Dendritic cell treated with granulocyte-macrophage colony-stimulating factor and Interleukin-4, amounts not matched to agents 40 ng/mL and 50 ng/mL, for 4 days (primary cell): ENCODE data around the gene HNF1A.

Experiments
- H3K27ac Mint-ChIP-seq: one replicate; pipeline ENCODE4 v1.8.0; 2022; ENCODE audit warnings: mild to moderate bottlenecking, mixed read lengths
- H3K27me3 Mint-ChIP-seq: one replicate; pipeline ENCODE4 v1.8.0; 2022; ENCODE audit warnings: mild to moderate bottlenecking, mixed read lengths
- H3K36me3 Mint-ChIP-seq: one replicate; pipeline ENCODE4 v1.8.0; 2022; ENCODE audit warnings: low read depth, mixed read lengths
- H3K4me1 Mint-ChIP-seq: one replicate; pipeline ENCODE4 v1.8.0; 2022; ENCODE audit warnings: low read depth, mixed read lengths
- H3K4me3 Mint-ChIP-seq: one replicate; pipeline ENCODE4 v1.8.0; 2022; ENCODE audit warnings: mild to moderate bottlenecking, moderate library complexity, mixed read lengths
- H3K9me3 Mint-ChIP-seq: one replicate; pipeline ENCODE4 v1.8.0; 2022; ENCODE audit warnings: mixed read lengths
- intact Hi-C: fragments of 100-400 bp; cut with micrococcal nuclease; formaldehyde crosslinking; loops from one replicate; pipeline ENCODE4 v1.15.0; 2022

The HNF1A gene

DNA sequence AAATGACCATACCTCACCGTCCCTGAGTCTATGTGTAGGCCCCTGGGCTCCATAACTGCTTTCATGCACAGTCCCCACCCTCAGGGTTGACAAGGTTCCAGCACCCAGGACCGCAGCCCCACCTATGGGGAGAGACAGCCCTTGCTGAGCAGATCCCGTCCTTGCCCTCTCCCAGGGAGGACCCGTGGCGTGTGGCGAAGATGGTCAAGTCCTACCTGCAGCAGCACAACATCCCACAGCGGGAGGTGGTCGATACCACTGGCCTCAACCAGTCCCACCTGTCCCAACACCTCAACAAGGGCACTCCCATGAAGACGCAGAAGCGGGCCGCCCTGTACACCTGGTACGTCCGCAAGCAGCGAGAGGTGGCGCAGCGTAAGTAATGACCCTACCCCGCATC lies 10.3 kb downstream of the HNF1A start:
- Mint-ChIP-seq H3K27me3 (peaks cover 2% of the 10 kb centered on the region), H3K4me1 (no peaks in the 10 kb centered on the region)

DNA sequence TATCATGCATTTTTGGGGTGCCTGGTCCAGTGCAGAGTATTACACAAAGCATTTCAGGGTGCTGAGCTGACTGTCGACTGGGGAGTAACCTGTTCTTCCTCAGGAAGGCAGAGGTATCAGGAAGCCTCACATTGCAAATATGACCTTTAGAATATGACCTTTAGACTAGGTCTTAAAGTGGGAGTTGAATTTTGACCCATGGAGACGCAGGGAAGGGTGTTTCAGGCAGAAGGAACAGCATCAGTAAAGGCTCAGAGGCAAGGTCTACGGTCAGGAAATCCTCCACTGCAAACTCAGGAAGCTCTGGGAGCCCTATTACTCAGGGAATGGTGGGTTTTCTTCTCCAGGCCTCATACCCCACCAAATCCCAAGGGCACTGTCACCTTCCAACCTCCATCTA lies 11.3 kb downstream of the HNF1A start:
- Mint-ChIP-seq H3K27ac (no peak overlapping the region), H3K4me3 (no peak overlapping the region)
- intact Hi-C loops: no loop called here

More for the DNA sequence above, 10.3 kb downstream of the HNF1A start:
- intact Hi-C loops: no loop called here
- Mint-ChIP-seq H3K9me3 (peaks cover 7% of the 10 kb centered on the region), H3K36me3 (no peaks in the 10 kb centered on the region), H3K4me3 (no peak overlapping the region), H3K27ac (no peak overlapping the region)

GRCh38 chr12:120990487-120991055 lies 12.2 kb downstream of the HNF1A start:
- Mint-ChIP-seq H3K4me3 (no peak overlapping the region), H3K9me3 (peaks cover 7% of the 10 kb centered on the region), H3K27ac (no peak overlapping the region), H3K4me1 (no peaks in the 10 kb centered on the region), H3K36me3 (no peaks in the 10 kb centered on the region), H3K27me3 (peaks cover 10% of the 10 kb centered on the region)
- intact Hi-C loops: no loop called here

More for the DNA sequence above, 11.3 kb downstream of the HNF1A start:
- Mint-ChIP-seq H3K9me3 (peaks cover 7% of the 10 kb centered on the region), H3K4me1 (no peaks in the 10 kb centered on the region), H3K27me3 (peaks cover 3% of the 10 kb centered on the region), H3K36me3 (no peaks in the 10 kb centered on the region)

DNA sequence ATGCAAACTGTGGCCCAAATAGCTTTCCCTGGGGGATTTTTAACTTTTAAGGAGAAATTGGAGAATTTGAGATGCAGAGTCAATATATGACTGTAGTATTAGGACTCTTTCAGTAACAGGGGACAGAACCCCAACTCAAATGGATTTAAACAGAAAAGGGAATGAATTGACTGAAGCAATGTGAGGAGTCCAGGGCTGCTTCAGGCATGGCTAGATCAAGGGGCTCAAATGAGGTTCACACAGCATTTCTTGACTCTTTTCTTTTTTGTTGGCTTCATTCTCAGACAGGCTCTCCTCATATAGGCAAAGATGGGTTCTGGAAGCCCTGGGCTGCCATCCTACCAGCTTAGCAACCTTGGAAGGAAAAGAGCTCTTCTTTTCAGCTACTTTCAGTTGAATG lies 13.6 kb downstream of the HNF1A start:
- peaks cover 7% of the 10 kb centered on the region for H3K9me3 Mint-ChIP-seq
- intact Hi-C loops: no loop called here

GRCh38 chr12:120992989-120993388 lies 14.6 kb downstream of the HNF1A start:
- H3K36me3 Mint-ChIP-seq: no peaks in the 10 kb centered on the region
- peaks cover 6% of the 10 kb centered on the region for H3K9me3 Mint-ChIP-seq
- H3K4me3 Mint-ChIP-seq: no peak overlapping the region
- no peaks in the 10 kb centered on the region for H3K4me1 Mint-ChIP-seq
- intact Hi-C loops: no loop called here
- no peak overlapping the region for H3K27ac Mint-ChIP-seq
- peaks cover 10% of the 10 kb centered on the region for H3K27me3 Mint-ChIP-seq

More for the DNA sequence above, 13.6 kb downstream of the HNF1A start:
- Mint-ChIP-seq H3K4me1 (no peaks in the 10 kb centered on the region), H3K4me3 (no peak overlapping the region), H3K36me3 (no peaks in the 10 kb centered on the region), H3K27me3 (peaks cover 10% of the 10 kb centered on the region), H3K27ac (no peak overlapping the region)

DNA sequence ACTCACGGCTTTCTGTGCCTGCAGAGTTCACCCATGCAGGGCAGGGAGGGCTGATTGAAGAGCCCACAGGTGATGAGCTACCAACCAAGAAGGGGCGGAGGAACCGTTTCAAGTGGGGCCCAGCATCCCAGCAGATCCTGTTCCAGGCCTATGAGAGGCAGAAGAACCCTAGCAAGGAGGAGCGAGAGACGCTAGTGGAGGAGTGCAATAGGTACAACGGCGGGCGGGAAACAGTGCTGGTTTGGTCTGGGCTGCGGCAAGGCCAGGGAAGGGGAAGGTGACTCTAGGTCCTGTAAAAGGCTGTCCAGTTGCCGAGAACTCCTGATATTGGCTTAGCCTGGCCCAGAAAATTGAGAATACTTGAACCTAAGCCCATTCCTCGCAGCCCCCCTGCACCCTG lies 15.2 kb downstream of the HNF1A start:
- intact Hi-C loops: no loop called here
- no peaks in the 10 kb centered on the region for H3K36me3 Mint-ChIP-seq
- peaks cover 10% of the 10 kb centered on the region for H3K27me3 Mint-ChIP-seq
- H3K9me3 Mint-ChIP-seq: peaks cover 1% of the 10 kb centered on the region
- H3K27ac Mint-ChIP-seq: no peak overlapping the region
- no peak overlapping the region for H3K4me3 Mint-ChIP-seq
- H3K4me1 Mint-ChIP-seq: no peaks in the 10 kb centered on the region

DNA sequence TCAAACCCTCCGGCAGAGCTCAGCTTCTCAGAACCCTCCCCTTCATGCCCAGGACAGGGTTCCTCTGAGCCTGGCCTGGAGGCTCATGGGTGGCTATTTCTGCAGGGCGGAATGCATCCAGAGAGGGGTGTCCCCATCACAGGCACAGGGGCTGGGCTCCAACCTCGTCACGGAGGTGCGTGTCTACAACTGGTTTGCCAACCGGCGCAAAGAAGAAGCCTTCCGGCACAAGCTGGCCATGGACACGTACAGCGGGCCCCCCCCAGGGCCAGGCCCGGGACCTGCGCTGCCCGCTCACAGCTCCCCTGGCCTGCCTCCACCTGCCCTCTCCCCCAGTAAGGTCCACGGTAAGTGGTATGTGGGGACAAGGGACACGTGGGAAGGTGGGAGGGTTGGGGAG lies 15.7 kb downstream of the HNF1A start:
- no peak overlapping the region for H3K4me3 Mint-ChIP-seq
- intact Hi-C loops: no loop called here
- no peaks in the 10 kb centered on the region for H3K9me3 Mint-ChIP-seq
- no peaks in the 10 kb centered on the region for H3K4me1 Mint-ChIP-seq
- no peaks in the 10 kb centered on the region for H3K36me3 Mint-ChIP-seq
- H3K27ac Mint-ChIP-seq: no peak overlapping the region
- peaks cover 8% of the 10 kb centered on the region for H3K27me3 Mint-ChIP-seq

DNA sequence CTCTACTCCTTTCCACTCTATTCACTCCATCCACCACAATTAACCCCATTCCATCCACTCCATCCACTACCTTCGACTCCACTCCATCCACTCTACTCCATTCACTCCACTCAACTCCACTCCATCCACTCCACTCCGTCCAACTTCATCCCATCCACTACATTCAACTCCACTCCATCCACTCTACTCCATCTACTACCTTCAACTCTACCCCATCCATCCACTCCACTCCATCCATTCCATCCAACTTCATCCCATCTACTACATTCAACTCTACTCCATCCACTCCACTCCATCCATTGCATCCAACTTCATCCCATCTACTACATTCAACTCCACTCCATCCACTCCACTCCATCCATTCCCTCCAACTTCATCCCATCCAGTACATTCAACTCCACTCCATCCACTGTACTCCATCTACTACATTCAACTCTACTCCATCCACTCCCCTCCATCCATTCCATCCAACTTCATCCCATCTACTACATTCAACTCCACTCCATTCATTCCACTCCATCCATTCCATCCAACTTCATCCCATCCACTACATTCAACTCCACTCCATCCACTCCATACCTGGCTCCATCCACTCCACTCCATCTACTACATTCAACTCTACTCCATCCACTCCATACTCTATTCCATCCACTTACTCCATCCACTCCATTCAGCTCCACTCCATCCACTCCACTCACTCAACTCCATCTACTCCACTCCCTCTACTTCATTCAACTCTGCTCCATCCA lies 16.4 kb downstream of the HNF1A start:
- H3K27me3 Mint-ChIP-seq: peaks cover 8% of the 10 kb centered on the region
- H3K4me1 Mint-ChIP-seq: no peaks in the 10 kb centered on the region
- H3K4me3 Mint-ChIP-seq: no peak overlapping the region
- no peaks in the 10 kb centered on the region for H3K36me3 Mint-ChIP-seq
- no peaks in the 10 kb centered on the region for H3K9me3 Mint-ChIP-seq
- no peak overlapping the region for H3K27ac Mint-ChIP-seq
- intact Hi-C loops: no loop called here

DNA sequence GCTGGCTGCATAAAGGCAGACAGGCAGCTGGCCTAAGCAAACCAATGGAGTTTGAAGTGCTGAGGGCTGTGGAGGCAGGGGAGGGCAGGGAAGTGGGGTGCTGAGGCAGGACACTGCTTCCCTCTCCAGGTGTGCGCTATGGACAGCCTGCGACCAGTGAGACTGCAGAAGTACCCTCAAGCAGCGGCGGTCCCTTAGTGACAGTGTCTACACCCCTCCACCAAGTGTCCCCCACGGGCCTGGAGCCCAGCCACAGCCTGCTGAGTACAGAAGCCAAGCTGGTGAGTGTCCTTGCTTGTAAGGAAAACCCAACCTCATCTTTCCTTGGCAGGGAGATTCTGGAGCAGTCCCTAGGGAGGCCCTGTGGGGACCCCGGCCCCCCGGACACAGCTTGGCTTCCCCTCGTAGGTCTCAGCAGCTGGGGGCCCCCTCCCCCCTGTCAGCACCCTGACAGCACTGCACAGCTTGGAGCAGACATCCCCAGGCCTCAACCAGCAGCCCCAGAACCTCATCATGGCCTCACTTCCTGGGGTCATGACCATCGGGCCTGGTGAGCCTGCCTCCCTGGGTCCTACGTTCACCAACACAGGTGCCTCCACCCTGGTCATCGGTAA lies 17.9 kb downstream of the HNF1A start:
- Mint-ChIP-seq H3K4me3 (no peak overlapping the region), H3K36me3 (no peaks in the 10 kb centered on the region), H3K9me3 (no peaks in the 10 kb centered on the region), H3K27me3 (peaks cover 8% of the 10 kb centered on the region), H3K4me1 (no peaks in the 10 kb centered on the region), H3K27ac (no peak overlapping the region)
- intact Hi-C loops: no loop called here

GRCh38 chr12:120997448-120997847 lies 19.1 kb downstream of the HNF1A start:
- Mint-ChIP-seq H3K27ac (no peak overlapping the region), H3K4me1 (no peaks in the 10 kb centered on the region), H3K36me3 (peaks cover 10% of the 10 kb centered on the region), H3K27me3 (peaks cover 8% of the 10 kb centered on the region), H3K9me3 (no peaks in the 10 kb centered on the region), H3K4me3 (no peak overlapping the region)
- intact Hi-C loops: no loop called here

DNA sequence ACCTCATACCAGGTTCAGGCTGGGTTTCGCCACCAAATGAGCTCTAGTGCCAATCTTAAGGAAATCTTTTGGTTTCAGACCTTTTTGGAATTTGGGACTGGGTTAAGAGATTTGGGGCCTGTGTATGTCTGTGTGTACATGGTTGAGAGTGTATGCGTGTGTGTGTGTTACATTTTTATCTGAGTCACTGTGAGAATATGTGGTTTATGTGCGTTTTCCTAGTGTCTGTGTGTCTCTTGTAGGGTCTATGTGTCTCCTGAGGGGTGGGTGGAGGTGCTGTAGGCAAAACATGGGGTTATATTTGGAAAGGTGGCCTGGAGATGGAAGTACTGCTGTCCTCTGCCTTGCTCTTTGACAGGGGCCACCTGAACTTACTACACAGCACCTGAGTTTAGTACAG lies 20.1 kb downstream of the HNF1A start:
- peaks cover 8% of the 10 kb centered on the region for H3K27me3 Mint-ChIP-seq
- H3K4me3 Mint-ChIP-seq: no peak overlapping the region
- no peak overlapping the region for H3K27ac Mint-ChIP-seq
- H3K4me1 Mint-ChIP-seq: no peaks in the 10 kb centered on the region
- intact Hi-C loops: no loop called here
- H3K36me3 Mint-ChIP-seq: peaks cover 19% of the 10 kb centered on the region
- H3K9me3 Mint-ChIP-seq: no peaks in the 10 kb centered on the region

DNA sequence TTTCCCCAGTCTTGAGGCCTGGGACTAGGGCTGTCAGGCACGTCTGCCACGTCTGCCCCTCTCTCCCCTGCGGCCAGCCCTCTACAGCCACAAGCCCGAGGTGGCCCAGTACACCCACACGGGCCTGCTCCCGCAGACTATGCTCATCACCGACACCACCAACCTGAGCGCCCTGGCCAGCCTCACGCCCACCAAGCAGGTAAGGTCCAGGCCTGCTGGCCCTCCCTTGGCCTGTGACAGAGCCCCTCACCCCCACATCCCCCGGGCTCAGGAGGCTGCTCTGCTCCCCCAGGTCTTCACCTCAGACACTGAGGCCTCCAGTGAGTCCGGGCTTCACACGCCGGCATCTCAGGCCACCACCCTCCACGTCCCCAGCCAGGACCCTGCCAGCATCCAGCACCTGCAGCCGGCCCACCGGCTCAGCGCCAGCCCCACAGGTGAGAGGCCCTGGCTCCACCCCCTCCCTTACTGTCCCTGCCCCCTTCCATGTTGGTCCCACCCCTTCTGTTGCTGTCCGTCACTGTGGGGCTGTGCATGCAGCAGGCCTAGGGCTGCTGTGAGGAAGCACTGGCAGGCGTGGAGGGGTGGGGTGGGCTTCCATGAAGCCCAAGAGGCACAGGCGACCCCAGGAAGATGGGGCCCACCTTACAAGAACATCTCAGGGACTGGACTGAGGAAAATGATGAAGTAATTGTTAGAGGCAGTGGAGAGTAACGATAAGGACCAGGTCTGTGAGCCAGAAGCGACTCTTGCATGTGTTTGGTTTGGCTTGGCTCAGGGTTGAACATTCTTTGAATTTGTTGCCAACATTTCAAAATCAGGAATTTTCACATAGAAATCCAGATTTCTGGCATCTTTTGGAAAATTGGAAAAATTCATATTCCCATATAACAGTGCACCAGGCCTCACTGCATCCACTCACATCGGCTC lies 21.1 kb downstream of the HNF1A start:
- no peaks in the 10 kb centered on the region for H3K4me1 Mint-ChIP-seq
- H3K27me3 Mint-ChIP-seq: peaks cover 8% of the 10 kb centered on the region
- H3K4me3 Mint-ChIP-seq: no peak overlapping the region
- no peak overlapping the region for H3K27ac Mint-ChIP-seq
- no peaks in the 10 kb centered on the region for H3K9me3 Mint-ChIP-seq
- intact Hi-C loops: no loop called here
- peaks cover 30% of the 10 kb centered on the region for H3K36me3 Mint-ChIP-seq

GRCh38 chr12:121000530-121000929 lies 22.2 kb downstream of the HNF1A start:
- no peaks in the 10 kb centered on the region for H3K4me1 Mint-ChIP-seq
- H3K9me3 Mint-ChIP-seq: no peaks in the 10 kb centered on the region
- no peak overlapping the region for H3K4me3 Mint-ChIP-seq
- intact Hi-C loops: no loop called here
- no peak overlapping the region for H3K27ac Mint-ChIP-seq
- no peaks in the 10 kb centered on the region for H3K27me3 Mint-ChIP-seq
- H3K36me3 Mint-ChIP-seq: peaks cover 40% of the 10 kb centered on the region

- Mint-ChIP-seq H3K9me3 (no peaks in the 10 kb centered on the region), H3K27ac (no peak overlapping the region), H3K4me3 (no peak overlapping the region), H3K4me1 (no peaks in the 10 kb centered on the region), H3K27me3 (no peaks in the 10 kb centered on the region), H3K36me3 (peaks cover 46% of the 10 kb centered on the region)
- intact Hi-C loops: no loop called here
Measured at GRCh38 chr12:121001060-121001459, 22.7 kb downstream of the HNF1A start.
